Liver (tissue), 9 donors: ENCODE results near the gene C1R. TPM values are rescaled to one million over a fixed set of nuclear protein-coding genes. Genes with fewer than 3 reads are reported as not detected.

Source experiments
- DNase-seq: peaks from one replicate; pipeline ENCODE4 v3.0.0-alpha.2; 2017; ENCODE audit warnings: low spot score
- H3K27ac ChIP-seq, 2 donors: one replicate each; pipeline ENCODE4 v1.7.0; 2013; ENCODE audit warnings: inconsistent platforms in 2 of 2, low read length in 2 of 2, control low read depth in 1 of 2, low read depth in 1 of 2, mild to moderate bottlenecking in 1 of 2
- H3K27me3 ChIP-seq, 4 donors: one replicate each; pipeline versions ENCODE4 v1.6.1 to v1.7.0; 2013; ENCODE audit warnings: low read length in 3 of 4, inconsistent platforms in 1 of 4, mild to moderate bottlenecking in 1 of 4, moderate library complexity in 1 of 4; ENCODE audit not compliant: control insufficient read depth in 4 of 4, insufficient read depth in 4 of 4
- H3K36me3 ChIP-seq, 4 donors: one replicate each; pipeline versions ENCODE4 v1.6.1 to v1.7.0; 2013; ENCODE audit warnings: low read length in 3 of 4, mild to moderate bottlenecking in 3 of 4, low read depth in 1 of 4, moderate library complexity in 1 of 4; ENCODE audit not compliant: control insufficient read depth in 4 of 4, insufficient read depth in 3 of 4
- H3K4me1 ChIP-seq, 4 donors: one replicate each; pipeline versions ENCODE4 v1.6.1 to v1.7.0; 2013; ENCODE audit warnings: low read length in 3 of 4, mild to moderate bottlenecking in 3 of 4, moderate library complexity in 1 of 4; ENCODE audit not compliant: control insufficient read depth in 4 of 4, insufficient read depth in 4 of 4
- H3K4me3 ChIP-seq, 3 donors: one replicate each; pipeline versions ENCODE4 v1.6.1 to v1.7.0; 2013; ENCODE audit warnings: low read length in 3 of 3, control low read depth in 1 of 3, low read depth in 1 of 3, mild to moderate bottlenecking in 1 of 3
- H3K9ac ChIP-seq, 2 donors: one replicate each; pipeline ENCODE4 v1.7.0; 2013; ENCODE audit warnings: low read length in 2 of 2, mild to moderate bottlenecking in 2 of 2, moderate library complexity in 2 of 2, control low read depth in 1 of 2, low read depth in 1 of 2
- H3K9me3 ChIP-seq, 4 donors: one replicate each; pipeline versions ENCODE4 v1.6.1 to v1.7.0; 2013; ENCODE audit warnings: low read length in 3 of 4; ENCODE audit not compliant: control insufficient read depth in 4 of 4
- EGR1 ChIP-seq, 2 donors: IDR thresholded peaks; 2 replicates each; pipeline ENCODE4 v1.6.1; 2016 to 2018; ENCODE audit warnings: antibody characterized with exemption in 2 of 2, low read depth in 2 of 2
- FOXA1 ChIP-seq: IDR thresholded peaks from 2 replicates; pipeline ENCODE4 v1.6.1; 2016; ENCODE audit warnings: antibody characterized with exemption
- FOXA2 ChIP-seq: IDR thresholded peaks from 2 replicates; pipeline ENCODE4 v1.6.1; 2016; ENCODE audit warnings: antibody characterized with exemption
- GABPA ChIP-seq, 2 donors: IDR thresholded peaks in 1 of 2; conservative IDR thresholded peaks in 1 of 2; 2 replicates each; pipeline ENCODE4 v1.6.1; 2016; ENCODE audit warnings: antibody characterized with exemption in 2 of 2, mild to moderate bottlenecking in 1 of 2, moderate library complexity in 1 of 2
- HNF4A ChIP-seq, 2 donors: conservative IDR thresholded peaks; 2 replicates each; pipeline ENCODE4 v1.6.1; 2016; ENCODE audit warnings: antibody characterized with exemption in 2 of 2, mild to moderate bottlenecking in 2 of 2
- HNF4G ChIP-seq: IDR thresholded peaks from 2 replicates; pipeline ENCODE4 v1.6.1; 2016; ENCODE audit warnings: antibody characterized with exemption
- JUND ChIP-seq, 2 donors: IDR thresholded peaks; 2 replicates each; pipeline ENCODE4 v1.6.1; 2016; ENCODE audit warnings: antibody characterized with exemption in 2 of 2
- MAX ChIP-seq: IDR thresholded peaks from 2 replicates; pipeline ENCODE4 v1.6.1; 2016; ENCODE audit warnings: antibody characterized with exemption
- NR2F2 ChIP-seq: IDR thresholded peaks from 2 replicates; pipeline ENCODE4 v1.6.1; 2016; ENCODE audit warnings: antibody characterized with exemption
- RAD21 ChIP-seq, 2 donors: IDR thresholded peaks; 2 replicates each; pipeline ENCODE4 v1.6.1; 2016; ENCODE audit warnings: antibody characterized with exemption in 2 of 2, mild to moderate bottlenecking in 2 of 2
- RXRA ChIP-seq, 2 donors: IDR thresholded peaks; 2 replicates each; pipeline ENCODE4 v1.6.1; 2017 to 2018; ENCODE audit warnings: antibody characterized with exemption in 2 of 2, mild to moderate bottlenecking in 1 of 2
- SP1 ChIP-seq: IDR thresholded peaks from 2 replicates; pipeline ENCODE4 v1.6.1; 2018; ENCODE audit warnings: antibody characterized with exemption, mild to moderate bottlenecking
- TAF1 ChIP-seq: conservative IDR thresholded peaks from 2 replicates; pipeline ENCODE4 v1.6.1; 2016; ENCODE audit warnings: antibody characterized with exemption, mild to moderate bottlenecking
- YY1 ChIP-seq: IDR thresholded peaks from 2 replicates; pipeline ENCODE4 v1.6.1; 2016; ENCODE audit warnings: antibody characterized with exemption, mild to moderate bottlenecking
- WGBS: extraction: QIAGEN DNeasy Blood & Tissue Kit; methylation state at CpG from one replicate; pipeline ENCODE4 v1.1.7; 2013; 5-methylcytosine and 5-hydroxymethylcytosine counted together
- polyA plus RNA-seq, 2 donors: library from polyadenylated mRNA; stranded (reverse) in 1 of 2; unstranded in 1 of 2; fragments of 200-250 nt in 1 of 2; fragments of >200 nt in 1 of 2; fragmentation: Nextera tagmentation in 1 of 2; extraction: Ambion mirVana in 1 of 2; gene quantifications; one replicate each; pipeline versions ENCODE4 v1.2.1 to v1.2.3, GENCODE V29; 2013 to 2015
- total RNA-seq, 2 donors: library from RNA; depleted of rRNA; stranded (reverse); fragments of >200 nt; gene quantifications; one replicate each; pipeline ENCODE4 v1.2.3, GENCODE V29; 2014
- TF ChIP-seq, protein P1 (sequence below): IDR thresholded peaks from 2 replicates; pipeline ENCODE4 v1.6.1; 2016; ENCODE audit warnings: antibody characterized with exemption, mild to moderate bottlenecking
- TF ChIP-seq, protein P2 (sequence below): IDR thresholded peaks from 2 replicates; pipeline ENCODE4 v1.6.1; 2016; ENCODE audit warnings: antibody characterized with exemption
- TF ChIP-seq, protein P3 (sequence below): fragments of 150-350 bp; IDR thresholded peaks from 2 replicates; pipeline ENCODE4 v1.5.1; 2017; ENCODE audit warnings: improper control_type of control experiment, low read depth, low read length; ENCODE audit not compliant: missing input control
- donor health status: healthy.
- donor health status: healthy.
- donor health status: healthy.
- donor health status: healthy.
- donor health status: healthy.

The C1R gene
- total and polyA plus RNA-seq, 4 donors: 211 to 1,822 (median 1,153) TPM

DNA sequence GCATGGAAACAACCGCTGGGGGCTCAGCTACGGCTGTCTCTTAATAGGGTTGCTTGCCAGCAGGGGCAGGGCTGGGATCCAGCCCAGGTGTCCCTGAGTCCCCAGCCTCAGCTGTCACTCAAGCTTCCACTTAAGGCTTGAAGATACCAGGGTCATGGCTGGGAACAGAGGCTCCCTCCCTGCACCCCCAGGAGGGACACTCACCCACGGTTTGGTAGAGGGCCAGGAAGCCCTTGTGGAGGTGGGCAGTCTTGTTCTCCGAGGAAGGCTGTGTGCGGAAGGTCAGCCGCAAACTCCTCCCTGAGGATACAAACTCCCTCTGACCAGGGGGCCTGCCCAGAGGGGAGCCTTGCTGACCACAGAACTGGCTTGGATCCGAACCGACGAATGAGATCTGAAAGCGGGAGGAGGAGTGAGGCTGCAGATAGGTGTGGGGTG lies 9.5 kb upstream of the C1R start:
- Histone ChIP-seq H3K9ac (no peak overlapping the region), H3K36me3 (peaks cover 8 to 42% (median 25%) of the 10 kb centered on the region in 4 donors), H3K4me1 (peaks cover 3 to 22% (median 15%) of the 10 kb centered on the region in 4 donors), H3K27me3 (no peaks in the 10 kb centered on the region), H3K27ac (no peak overlapping the region), H3K4me3 (no peak overlapping the region), H3K9me3 (no peaks in the 10 kb centered on the region)
- WGBS: 88% methylated on average over 10 of the region's 10 CpGs
- no peak for DNase-seq
- TF ChIP-seq TAF1: no peak
- no peak for TF ChIP-seq MAX
- TF ChIP-seq, protein P1, sequence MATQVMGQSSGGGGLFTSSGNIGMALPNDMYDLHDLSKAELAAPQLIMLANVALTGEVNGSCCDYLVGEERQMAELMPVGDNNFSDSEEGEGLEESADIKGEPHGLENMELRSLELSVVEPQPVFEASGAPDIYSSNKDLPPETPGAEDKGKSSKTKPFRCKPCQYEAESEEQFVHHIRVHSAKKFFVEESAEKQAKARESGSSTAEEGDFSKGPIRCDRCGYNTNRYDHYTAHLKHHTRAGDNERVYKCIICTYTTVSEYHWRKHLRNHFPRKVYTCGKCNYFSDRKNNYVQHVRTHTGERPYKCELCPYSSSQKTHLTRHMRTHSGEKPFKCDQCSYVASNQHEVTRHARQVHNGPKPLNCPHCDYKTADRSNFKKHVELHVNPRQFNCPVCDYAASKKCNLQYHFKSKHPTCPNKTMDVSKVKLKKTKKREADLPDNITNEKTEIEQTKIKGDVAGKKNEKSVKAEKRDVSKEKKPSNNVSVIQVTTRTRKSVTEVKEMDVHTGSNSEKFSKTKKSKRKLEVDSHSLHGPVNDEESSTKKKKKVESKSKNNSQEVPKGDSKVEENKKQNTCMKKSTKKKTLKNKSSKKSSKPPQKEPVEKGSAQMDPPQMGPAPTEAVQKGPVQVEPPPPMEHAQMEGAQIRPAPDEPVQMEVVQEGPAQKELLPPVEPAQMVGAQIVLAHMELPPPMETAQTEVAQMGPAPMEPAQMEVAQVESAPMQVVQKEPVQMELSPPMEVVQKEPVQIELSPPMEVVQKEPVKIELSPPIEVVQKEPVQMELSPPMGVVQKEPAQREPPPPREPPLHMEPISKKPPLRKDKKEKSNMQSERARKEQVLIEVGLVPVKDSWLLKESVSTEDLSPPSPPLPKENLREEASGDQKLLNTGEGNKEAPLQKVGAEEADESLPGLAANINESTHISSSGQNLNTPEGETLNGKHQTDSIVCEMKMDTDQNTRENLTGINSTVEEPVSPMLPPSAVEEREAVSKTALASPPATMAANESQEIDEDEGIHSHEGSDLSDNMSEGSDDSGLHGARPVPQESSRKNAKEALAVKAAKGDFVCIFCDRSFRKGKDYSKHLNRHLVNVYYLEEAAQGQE: no peak
- no peak for TF ChIP-seq HNF4A (conservative IDR thresholded peaks at IDR 0.05)
- TF ChIP-seq SP1: no peak
- TF ChIP-seq FOXA1: no peak
- no peak for TF ChIP-seq GABPA (IDR thresholded peaks at IDR 0.05 in 1 of 2, conservative IDR thresholded peaks at IDR 0.05 in 1 of 2)
- TF ChIP-seq EGR1 (IDR thresholded peaks at IDR 0.05; ENCODE audit: low read depth in 2 of 2): no peak
- TF ChIP-seq NR2F2: no peak
- TF ChIP-seq HNF4G: no peak

DNA sequence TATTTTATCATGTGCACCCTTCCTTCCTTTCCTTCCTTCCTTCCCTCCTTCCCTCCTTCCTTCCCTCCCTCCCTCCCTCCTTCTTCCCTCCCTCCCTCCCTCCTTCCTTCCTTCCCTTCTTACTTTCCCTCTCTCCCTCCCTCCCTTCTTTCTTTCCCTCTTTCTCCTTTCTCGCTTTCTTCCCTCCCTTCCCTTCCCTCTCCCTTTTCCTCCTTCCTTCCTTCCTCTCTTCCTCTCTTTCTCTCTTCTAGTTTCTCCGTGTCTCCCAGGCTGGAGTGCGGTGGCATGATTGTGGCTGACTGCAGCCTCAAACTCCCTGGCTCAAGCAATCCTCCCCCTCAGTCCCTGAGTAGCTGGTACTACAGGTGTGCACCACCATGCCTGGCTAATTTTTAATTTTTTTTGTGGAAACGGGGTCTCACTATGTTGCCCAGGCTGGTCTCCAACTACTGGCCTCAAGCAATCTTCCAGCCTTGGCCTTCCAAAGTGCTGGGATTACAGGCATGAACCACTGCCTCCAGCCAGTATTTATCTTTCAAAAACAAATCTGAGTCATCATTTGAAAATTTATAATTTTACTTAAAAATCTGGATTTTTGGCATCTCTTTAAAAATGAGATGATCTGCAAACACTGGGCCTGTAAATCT lies 8.9 kb upstream of the C1R start:
- no peak overlapping the region for H3K9ac ChIP-seq
- TF ChIP-seq FOXA2 (no peak), TAF1 (no peak), YY1 (no peak), FOXA1 (no peak), RXRA (IDR thresholded peaks at IDR 0.05) (no peak), NR2F2 (no peak), HNF4G (no peak), GABPA (IDR thresholded peaks at IDR 0.05 in 1 of 2, conservative IDR thresholded peaks at IDR 0.05 in 1 of 2) (no peak), EGR1 (IDR thresholded peaks at IDR 0.05; ENCODE audit: low read depth in 2 of 2) (no peak), SP1 (no peak), RAD21 (IDR thresholded peaks at IDR 0.05) (no peak), MAX (no peak), JUND (IDR thresholded peaks at IDR 0.05) (no peak), HNF4A (conservative IDR thresholded peaks at IDR 0.05) (no peak)
- TF ChIP-seq, protein P1: no peak
- TF ChIP-seq, protein P2, sequence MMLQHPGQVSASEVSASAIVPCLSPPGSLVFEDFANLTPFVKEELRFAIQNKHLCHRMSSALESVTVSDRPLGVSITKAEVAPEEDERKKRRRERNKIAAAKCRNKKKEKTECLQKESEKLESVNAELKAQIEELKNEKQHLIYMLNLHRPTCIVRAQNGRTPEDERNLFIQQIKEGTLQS: no peak
- TF ChIP-seq, protein P3, sequence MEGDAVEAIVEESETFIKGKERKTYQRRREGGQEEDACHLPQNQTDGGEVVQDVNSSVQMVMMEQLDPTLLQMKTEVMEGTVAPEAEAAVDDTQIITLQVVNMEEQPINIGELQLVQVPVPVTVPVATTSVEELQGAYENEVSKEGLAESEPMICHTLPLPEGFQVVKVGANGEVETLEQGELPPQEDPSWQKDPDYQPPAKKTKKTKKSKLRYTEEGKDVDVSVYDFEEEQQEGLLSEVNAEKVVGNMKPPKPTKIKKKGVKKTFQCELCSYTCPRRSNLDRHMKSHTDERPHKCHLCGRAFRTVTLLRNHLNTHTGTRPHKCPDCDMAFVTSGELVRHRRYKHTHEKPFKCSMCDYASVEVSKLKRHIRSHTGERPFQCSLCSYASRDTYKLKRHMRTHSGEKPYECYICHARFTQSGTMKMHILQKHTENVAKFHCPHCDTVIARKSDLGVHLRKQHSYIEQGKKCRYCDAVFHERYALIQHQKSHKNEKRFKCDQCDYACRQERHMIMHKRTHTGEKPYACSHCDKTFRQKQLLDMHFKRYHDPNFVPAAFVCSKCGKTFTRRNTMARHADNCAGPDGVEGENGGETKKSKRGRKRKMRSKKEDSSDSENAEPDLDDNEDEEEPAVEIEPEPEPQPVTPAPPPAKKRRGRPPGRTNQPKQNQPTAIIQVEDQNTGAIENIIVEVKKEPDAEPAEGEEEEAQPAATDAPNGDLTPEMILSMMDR: no peak
- no peak overlapping the region for H3K4me3 ChIP-seq
- WGBS: 89% methylated on average over 4 of the region's 4 CpGs
- peaks cover 8 to 42% (median 23%) of the 10 kb centered on the region in 4 donors for H3K36me3 ChIP-seq
- no peaks in the 10 kb centered on the region for H3K27me3 ChIP-seq
- H3K4me1 ChIP-seq: peaks cover 3 to 21% (median 14%) of the 10 kb centered on the region in 4 donors
- no peaks in the 10 kb centered on the region for H3K9me3 ChIP-seq
- no peak for DNase-seq
- no peak overlapping the region for H3K27ac ChIP-seq
